ENCODE data around the gene RPS25.

The RPS25 gene

DNA sequence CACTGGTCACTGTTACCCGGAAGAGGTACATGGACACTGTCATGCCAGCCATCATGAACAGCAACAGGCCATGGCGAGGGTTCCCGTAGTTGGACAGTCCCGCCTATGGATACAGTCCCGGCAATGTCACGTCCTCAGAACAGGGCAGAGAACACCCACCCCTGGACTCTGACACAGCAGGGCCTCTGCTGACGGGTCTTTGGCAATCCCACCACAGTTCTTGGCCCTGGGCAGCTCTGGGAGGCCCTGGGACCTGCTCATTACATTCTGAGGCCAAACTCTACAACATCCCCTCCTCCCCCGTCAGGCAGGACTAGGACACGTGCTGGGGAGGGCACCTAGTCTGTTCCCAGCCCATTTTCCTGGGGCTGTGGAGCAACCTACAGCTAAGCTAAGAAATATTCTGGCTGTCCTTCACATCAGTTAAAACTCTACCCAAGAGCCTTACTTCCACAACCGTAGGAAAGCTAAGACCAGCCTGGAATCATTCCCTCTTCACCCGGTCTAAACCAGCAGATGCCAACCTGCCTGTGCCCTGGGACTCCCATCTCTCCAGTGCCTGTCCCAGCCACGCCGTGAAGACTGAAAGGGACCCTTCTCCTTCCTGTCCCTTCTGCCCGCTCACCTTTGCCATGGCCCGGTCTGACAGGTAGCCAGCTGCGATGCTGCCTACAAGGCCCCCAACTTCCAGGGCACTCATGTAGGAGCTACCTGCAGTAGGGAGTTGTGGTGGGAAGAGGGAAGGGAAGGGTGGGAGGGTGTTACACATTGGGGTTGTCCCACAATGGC, 8.0 kb upstream of the RPS25 start:
- Histone ChIP-seq H4K8ac (ENCODE audit: low read depth, low read length) (no peak overlapping the region), H3K14ac (ENCODE audit: low read length) (no peak overlapping the region), H3K9me3 (replicated peaks in 1 of 2; ENCODE audit: control insufficient read depth in 2 of 2, insufficient read depth in 1 of 2, low read depth in 1 of 2, low read length in 2 of 2) (no peaks in the 10 kb centered on the region), H3K27ac (replicated peaks; ENCODE audit: low read length) (no peak overlapping the region), H3K4me3 (ENCODE audit: low read length in 2 of 2) (no peak overlapping the region), H3K18ac (ENCODE audit: low read length) (no peak overlapping the region), H3K79me1 (ENCODE audit: low read depth, low read length) (peaks cover 19% of the 10 kb centered on the region), H2BK120ac (ENCODE audit: low read depth, low read length) (no peak overlapping the region), H3K4me1 (ENCODE audit: control insufficient read depth in 2 of 2, insufficient read depth in 1 of 2, low read depth in 1 of 2, low read length in 2 of 2) (peaks cover 6 to 12% of the 10 kb centered on the region in 2 donors), H3K36me3 (replicated peaks in 1 of 2; ENCODE audit: control insufficient read depth in 2 of 2, insufficient read depth in 2 of 2, low read length in 2 of 2) (peaks cover 56 to 80% of the 10 kb centered on the region in 2 donors), H2BK5ac (ENCODE audit: low read length) (peak overlapping the region; percentile 16), H2AFZ (ENCODE audit: low read length) (no peak overlapping the region), H3K4me2 (ENCODE audit: insufficient read depth, low read length, poor library complexity, severe bottlenecking) (no peak overlapping the region), H2BK12ac (ENCODE audit: low read length) (no peak overlapping the region), H3K27me3 (ENCODE audit: control insufficient read depth in 3 of 3, insufficient read depth in 3 of 3, low read depth in 1 of 3, low read length in 3 of 3) (no peaks in the 10 kb centered on the region), H3K4ac (ENCODE audit: low read length) (no peak overlapping the region), H3K9ac (ENCODE audit: low read depth, low read length, poor library complexity) (no peak overlapping the region), H2BK15ac (ENCODE audit: low read length) (no peak overlapping the region), H2AK5ac (ENCODE audit: low read depth, low read length) (no peak overlapping the region), H4K91ac (ENCODE audit: low read depth, low read length, poor library complexity) (no peak overlapping the region), H3K23ac (ENCODE audit: low read depth, low read length, poor library complexity) (no peak overlapping the region)
- DNase-seq (ENCODE audit: low spot score), result no peak
- WGBS, 2 donors (ENCODE audit: extremely low coverage in 2 of 2, insufficient read length in 2 of 2, insufficient replicate concordance in 1 of 2), result no CpG with 5 or more reads among the region's 16 CpGs

DNA sequence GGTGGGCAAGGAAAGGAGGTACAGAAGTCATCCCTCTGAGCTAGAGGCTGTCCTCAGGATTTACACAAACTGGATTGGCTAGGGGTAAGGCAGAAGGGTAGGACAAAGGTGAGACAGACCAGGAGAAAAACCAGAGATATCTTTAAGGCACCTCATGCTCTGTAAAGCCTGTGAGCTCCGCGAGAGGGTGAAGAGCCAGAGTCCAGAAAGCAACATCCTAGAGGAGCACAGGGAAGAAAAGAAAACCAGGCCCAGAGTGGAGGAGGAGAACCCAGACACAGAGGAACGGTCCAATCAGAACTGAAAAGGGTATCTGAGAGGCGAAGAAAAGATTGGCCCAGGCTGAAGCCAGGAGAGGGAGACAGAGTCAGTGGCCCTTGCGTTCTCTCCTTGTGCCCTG, 7.4 kb upstream of the RPS25 start:
- H4K8ac ChIP-seq (ENCODE audit: low read depth, low read length), result no peak overlapping the region
- H3K23ac ChIP-seq (ENCODE audit: low read depth, low read length, poor library complexity), result no peak overlapping the region
- no peak overlapping the region for H3K4ac ChIP-seq (ENCODE audit: low read length)
- H2AFZ ChIP-seq (ENCODE audit: low read length), result no peak overlapping the region
- no peak overlapping the region for H3K27ac ChIP-seq (replicated peaks; ENCODE audit: low read length)
- no peak overlapping the region for H3K4me3 ChIP-seq (ENCODE audit: low read length in 2 of 2)
- H3K14ac ChIP-seq (ENCODE audit: low read length), result no peak overlapping the region
- H3K18ac ChIP-seq (ENCODE audit: low read length), result no peak overlapping the region
- peak overlapping the region; percentile 16 for H2BK5ac ChIP-seq (ENCODE audit: low read length)
- H3K9ac ChIP-seq (ENCODE audit: low read depth, low read length, poor library complexity), result peak overlapping the region; percentile 26
- no peak overlapping the region for H2AK5ac ChIP-seq (ENCODE audit: low read depth, low read length)
- H2BK120ac ChIP-seq (ENCODE audit: low read depth, low read length), result no peak overlapping the region
- no peak for DNase-seq (ENCODE audit: low spot score)
- H3K9me3 ChIP-seq (replicated peaks in 1 of 2; ENCODE audit: control insufficient read depth in 2 of 2, insufficient read depth in 1 of 2, low read depth in 1 of 2, low read length in 2 of 2), result no peaks in the 10 kb centered on the region
- no peak overlapping the region for H3K4me2 ChIP-seq (ENCODE audit: insufficient read depth, low read length, poor library complexity, severe bottlenecking)
- no peak overlapping the region for H4K91ac ChIP-seq (ENCODE audit: low read depth, low read length, poor library complexity)
- H3K27me3 ChIP-seq (ENCODE audit: control insufficient read depth in 3 of 3, insufficient read depth in 3 of 3, low read depth in 1 of 3, low read length in 3 of 3), result no peaks in the 10 kb centered on the region
- peaks cover 56 to 85% of the 10 kb centered on the region in 2 donors for H3K36me3 ChIP-seq (replicated peaks in 1 of 2; ENCODE audit: control insufficient read depth in 2 of 2, insufficient read depth in 2 of 2, low read length in 2 of 2)
- peaks cover 6 to 12% of the 10 kb centered on the region in 2 donors for H3K4me1 ChIP-seq (ENCODE audit: control insufficient read depth in 2 of 2, insufficient read depth in 1 of 2, low read depth in 1 of 2, low read length in 2 of 2)
- H3K79me1 ChIP-seq (ENCODE audit: low read depth, low read length), result peaks cover 19% of the 10 kb centered on the region
- no peak overlapping the region for H2BK12ac ChIP-seq (ENCODE audit: low read length)
- no peak overlapping the region for H2BK15ac ChIP-seq (ENCODE audit: low read length)
- WGBS, 2 donors (ENCODE audit: extremely low coverage in 2 of 2, insufficient read length in 2 of 2, insufficient replicate concordance in 1 of 2), result no CpG with 5 or more reads among the region's 5 CpGs

DNA sequence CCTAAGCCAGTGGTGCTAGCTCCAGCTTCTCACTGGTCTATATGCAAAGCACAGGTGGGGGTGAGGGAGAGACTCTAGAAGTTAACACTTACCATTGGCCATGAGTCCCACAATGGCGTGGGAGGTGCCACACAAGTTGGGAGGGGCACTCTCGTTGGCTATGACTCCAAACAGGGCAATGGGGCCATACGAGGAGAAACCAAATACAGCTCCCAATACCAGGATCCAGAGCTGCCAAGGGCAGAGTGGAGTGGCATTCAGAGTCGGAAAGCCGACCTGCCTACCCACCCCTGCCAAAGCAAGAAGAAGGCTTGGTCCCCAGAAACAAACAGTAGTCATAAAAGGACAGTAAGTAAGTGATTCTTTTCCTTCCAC, 6.9 kb upstream of the RPS25 start:
- Histone ChIP-seq H4K91ac (ENCODE audit: low read depth, low read length, poor library complexity) (no peak overlapping the region), H3K9ac (ENCODE audit: low read depth, low read length, poor library complexity) (no peak overlapping the region), H2BK120ac (ENCODE audit: low read depth, low read length) (no peak overlapping the region), H2BK12ac (ENCODE audit: low read length) (no peak overlapping the region), H2BK5ac (ENCODE audit: low read length) (no peak overlapping the region), H3K4ac (ENCODE audit: low read length) (no peak overlapping the region), H3K4me1 (ENCODE audit: control insufficient read depth in 2 of 2, insufficient read depth in 1 of 2, low read depth in 1 of 2, low read length in 2 of 2) (peaks cover 6 to 12% of the 10 kb centered on the region in 2 donors), H4K8ac (ENCODE audit: low read depth, low read length) (no peak overlapping the region), H2AK5ac (ENCODE audit: low read depth, low read length) (no peak overlapping the region), H3K27ac (replicated peaks; ENCODE audit: low read length) (no peak overlapping the region), H3K23ac (ENCODE audit: low read depth, low read length, poor library complexity) (no peak overlapping the region), H2BK15ac (ENCODE audit: low read length) (no peak overlapping the region), H3K14ac (ENCODE audit: low read length) (no peak overlapping the region), H3K79me1 (ENCODE audit: low read depth, low read length) (peaks cover 14% of the 10 kb centered on the region), H3K9me3 (replicated peaks in 1 of 2; ENCODE audit: control insufficient read depth in 2 of 2, insufficient read depth in 1 of 2, low read depth in 1 of 2, low read length in 2 of 2) (no peaks in the 10 kb centered on the region), H3K4me3 (ENCODE audit: low read length in 2 of 2) (no peak overlapping the region), H2AFZ (ENCODE audit: low read length) (no peak overlapping the region), H3K36me3 (replicated peaks in 1 of 2; ENCODE audit: control insufficient read depth in 2 of 2, insufficient read depth in 2 of 2, low read length in 2 of 2) (peaks cover 57 to 89% of the 10 kb centered on the region in 2 donors), H3K27me3 (ENCODE audit: control insufficient read depth in 3 of 3, insufficient read depth in 3 of 3, low read depth in 1 of 3, low read length in 3 of 3) (no peaks in the 10 kb centered on the region), H3K4me2 (ENCODE audit: insufficient read depth, low read length, poor library complexity, severe bottlenecking) (no peak overlapping the region), H3K18ac (ENCODE audit: low read length) (no peak overlapping the region)
- no peak for DNase-seq (ENCODE audit: low spot score)
- no CpG with 5 or more reads among the region's 5 CpGs for WGBS, 2 donors (ENCODE audit: extremely low coverage in 2 of 2, insufficient read length in 2 of 2, insufficient replicate concordance in 1 of 2)

DNA sequence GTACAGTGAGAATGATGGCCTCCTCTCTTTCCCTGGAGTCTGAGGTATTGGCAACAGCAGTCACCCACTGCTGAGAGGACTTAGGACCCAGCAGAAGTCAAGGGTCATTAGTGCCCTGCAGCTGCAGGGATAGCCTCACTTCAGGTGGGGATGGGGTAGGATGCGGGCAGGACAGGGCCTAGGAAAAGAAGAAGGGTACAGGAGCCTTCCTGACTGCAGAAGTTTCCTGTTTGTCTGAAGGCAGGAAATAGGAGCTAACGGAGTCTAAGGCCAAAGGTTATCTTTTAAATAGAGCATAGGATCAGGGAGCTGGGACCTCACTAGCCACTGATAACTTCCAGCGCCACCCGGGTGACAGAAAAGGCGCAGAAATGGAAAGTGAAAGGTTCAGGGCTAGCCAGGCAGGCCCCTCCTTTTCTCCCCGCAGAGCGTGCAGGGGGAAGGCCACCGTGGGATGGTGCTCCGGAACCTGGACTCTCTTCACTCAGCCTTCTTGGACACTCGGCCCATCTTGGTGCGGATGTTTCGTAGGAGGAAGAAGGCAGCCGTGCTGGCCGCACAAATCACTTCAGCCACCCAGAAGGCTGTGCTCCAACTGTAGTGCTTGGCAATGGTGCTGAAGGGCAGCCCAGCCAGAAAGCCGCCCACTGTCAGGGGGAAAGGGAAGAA, 6.4 kb upstream of the RPS25 start:
- H3K79me1 ChIP-seq (ENCODE audit: low read depth, low read length), result peaks cover 11% of the 10 kb centered on the region
- no peak overlapping the region for H3K4ac ChIP-seq (ENCODE audit: low read length)
- no peak overlapping the region for H2AFZ ChIP-seq (ENCODE audit: low read length)
- no peak overlapping the region for H3K18ac ChIP-seq (ENCODE audit: low read length)
- DNase-seq (ENCODE audit: low spot score), result no peak
- no peak overlapping the region for H2BK15ac ChIP-seq (ENCODE audit: low read length)
- WGBS, 2 donors (ENCODE audit: extremely low coverage in 2 of 2, insufficient read length in 2 of 2, insufficient replicate concordance in 1 of 2), result no CpG with 5 or more reads among the region's 15 CpGs
- no peak overlapping the region for H4K91ac ChIP-seq (ENCODE audit: low read depth, low read length, poor library complexity)
- H3K4me3 ChIP-seq (ENCODE audit: low read length in 2 of 2), result no peak overlapping the region
- no peak overlapping the region for H4K8ac ChIP-seq (ENCODE audit: low read depth, low read length)
- no peak overlapping the region for H3K4me2 ChIP-seq (ENCODE audit: insufficient read depth, low read length, poor library complexity, severe bottlenecking)
- H2BK5ac ChIP-seq (ENCODE audit: low read length), result no peak overlapping the region
- no peak overlapping the region for H2AK5ac ChIP-seq (ENCODE audit: low read depth, low read length)
- no peak overlapping the region for H3K27ac ChIP-seq (replicated peaks; ENCODE audit: low read length)
- H3K36me3 ChIP-seq (replicated peaks in 1 of 2; ENCODE audit: control insufficient read depth in 2 of 2, insufficient read depth in 2 of 2, low read length in 2 of 2), result peaks cover 60 to 92% of the 10 kb centered on the region in 2 donors
- peaks cover 0 to 2% of the 10 kb centered on the region in 2 donors for H3K9me3 ChIP-seq (replicated peaks in 1 of 2; ENCODE audit: control insufficient read depth in 2 of 2, insufficient read depth in 1 of 2, low read depth in 1 of 2, low read length in 2 of 2)
- no peak overlapping the region for H2BK120ac ChIP-seq (ENCODE audit: low read depth, low read length)
- H3K23ac ChIP-seq (ENCODE audit: low read depth, low read length, poor library complexity), result no peak overlapping the region
- H3K27me3 ChIP-seq (ENCODE audit: control insufficient read depth in 3 of 3, insufficient read depth in 3 of 3, low read depth in 1 of 3, low read length in 3 of 3), result no peaks in the 10 kb centered on the region
- peaks cover 5 to 12% of the 10 kb centered on the region in 2 donors for H3K4me1 ChIP-seq (ENCODE audit: control insufficient read depth in 2 of 2, insufficient read depth in 1 of 2, low read depth in 1 of 2, low read length in 2 of 2)
- no peak overlapping the region for H3K14ac ChIP-seq (ENCODE audit: low read length)
- no peak overlapping the region for H3K9ac ChIP-seq (ENCODE audit: low read depth, low read length, poor library complexity)
- no peak overlapping the region for H2BK12ac ChIP-seq (ENCODE audit: low read length)
